Ovary (tissue), 9 donors: ENCODE data around the gene SLC23A2. TPM values are rescaled to one million over a fixed set of nuclear protein-coding genes. Genes with fewer than 3 reads are reported as not detected.
"Not testable (repeated sequence)": the region's sequence is repeated elsewhere in the genome, so short reads cannot be mapped to it uniquely, and the experiment has no call there.

ENCODE experiments used
- DNase-seq, 5 donors: peaks; one replicate each; pipeline ENCODE4 v3.0.0-alpha.2; 2019 to 2020
- H3K27ac ChIP-seq, 2 donors: fragments of 200-600 bp; one replicate each; pipeline versions ENCODE4 v1.5.1 to v1.8.0; 2019 to 2022
- H3K27me3 ChIP-seq: fragments of 200-600 bp; one replicate; pipeline ENCODE4 v1.8.0; 2022
- H3K36me3 ChIP-seq: fragments of 200-600 bp; sonication (generic); one replicate; pipeline ENCODE4 v1.5.1; 2019
- H3K4me1 ChIP-seq: one replicate; pipeline ENCODE4 v1.8.1; 2013; ENCODE audit warnings: mild to moderate bottlenecking, moderate library complexity; ENCODE audit not compliant: insufficient read depth
- H3K4me3 ChIP-seq: fragments of 200-600 bp; sonication (generic); one replicate; pipeline ENCODE4 v1.5.1; 2017
- H3K9me3 ChIP-seq, 2 donors: fragments of 200-600 bp in 1 of 2; sonication (generic) in 1 of 2; one replicate each; pipeline versions ENCODE4 v1.5.1 to v1.8.1; 2013 to 2019; ENCODE audit warnings: mild to moderate bottlenecking in 1 of 2, moderate library complexity in 1 of 2
- CTCF ChIP-seq, 3 donors: fragments of 450-650 bp in 2 of 3; fragments of 200-600 bp in 1 of 3; IDR thresholded peaks; one replicate each; pipeline versions ENCODE4 v1.5.1 to v1.8.0; 2016 to 2022; ENCODE audit warnings: antibody characterized with exemption in 3 of 3, mild to moderate bottlenecking in 1 of 3
- EP300 ChIP-seq: sonication (generic); formaldehyde crosslinking; IDR thresholded peaks from one replicate; pipeline ENCODE4 v1.6.1; 2017; ENCODE audit warnings: antibody characterized with exemption
- POLR2A ChIP-seq: fragments of 450-650 bp; IDR thresholded peaks from one replicate; pipeline ENCODE4 v1.6.1; 2017; ENCODE audit warnings: antibody characterized with exemption, mild to moderate bottlenecking, moderate library complexity
- WGBS, 3 donors: extraction: QIAGEN DNeasy Blood & Tissue Kit in 1 of 3; methylation state at CpG; one replicate each; pipeline versions ENCODE4 v1.1.5 to v1.1.7; 2013 to 2017; 5-methylcytosine and 5-hydroxymethylcytosine counted together
- intact Hi-C, 4 donors: fragments of 100-400 bp; cut with DNase I; formaldehyde crosslinking; loops; one replicate each; pipeline versions ENCODE4 v1.11.0 to v1.15.1; 2022 to 2023
- polyA plus RNA-seq, 2 donors: library from polyadenylated mRNA; stranded (reverse); fragments of 200-250 nt in 1 of 2; fragments of 350-450 nt in 1 of 2; fragmentation: Illumina TruSeq in 1 of 2; extraction: RNeasy Lipid Tissue Mini Kit (QIAGEN cat#74804) in 1 of 2; gene quantifications; one replicate each; pipeline ENCODE4 v1.2.3, GENCODE V29; 2013 to 2014
- total RNA-seq, 7 donors: library from RNA; depleted of rRNA in 2 of 7; stranded (reverse); fragments of >200 nt in 2 of 7; fragmentation: NEBNext Ultra II Directional in 3 of 7; extraction: Animal tissue kit (Norgen Biotek cat#: 25700) in 3 of 7; gene quantifications; one replicate each; pipeline versions ENCODE4 v1.1.0 to v1.2.4, GENCODE V29; 2016 to 2023
- donor health status: DM: no; HTN: no; CAD: no; lungs with moderate emphysema.
- donor health status: DM: no; HTN: no; CAD: no.
- donor health status: Bipolar disorder and iron deficiency.
- donor health status: DM: yes; HTN: yes; CAD: no.
- donor health status: DM: no; HTN: no; CAD: no.
- donor health status: DM: yes; HTN: yes; CAD: no.

The SLC23A2 gene
- total and polyA plus RNA-seq, 9 donors: 28.7 to 95.6 (median 61.0) TPM

DNA sequence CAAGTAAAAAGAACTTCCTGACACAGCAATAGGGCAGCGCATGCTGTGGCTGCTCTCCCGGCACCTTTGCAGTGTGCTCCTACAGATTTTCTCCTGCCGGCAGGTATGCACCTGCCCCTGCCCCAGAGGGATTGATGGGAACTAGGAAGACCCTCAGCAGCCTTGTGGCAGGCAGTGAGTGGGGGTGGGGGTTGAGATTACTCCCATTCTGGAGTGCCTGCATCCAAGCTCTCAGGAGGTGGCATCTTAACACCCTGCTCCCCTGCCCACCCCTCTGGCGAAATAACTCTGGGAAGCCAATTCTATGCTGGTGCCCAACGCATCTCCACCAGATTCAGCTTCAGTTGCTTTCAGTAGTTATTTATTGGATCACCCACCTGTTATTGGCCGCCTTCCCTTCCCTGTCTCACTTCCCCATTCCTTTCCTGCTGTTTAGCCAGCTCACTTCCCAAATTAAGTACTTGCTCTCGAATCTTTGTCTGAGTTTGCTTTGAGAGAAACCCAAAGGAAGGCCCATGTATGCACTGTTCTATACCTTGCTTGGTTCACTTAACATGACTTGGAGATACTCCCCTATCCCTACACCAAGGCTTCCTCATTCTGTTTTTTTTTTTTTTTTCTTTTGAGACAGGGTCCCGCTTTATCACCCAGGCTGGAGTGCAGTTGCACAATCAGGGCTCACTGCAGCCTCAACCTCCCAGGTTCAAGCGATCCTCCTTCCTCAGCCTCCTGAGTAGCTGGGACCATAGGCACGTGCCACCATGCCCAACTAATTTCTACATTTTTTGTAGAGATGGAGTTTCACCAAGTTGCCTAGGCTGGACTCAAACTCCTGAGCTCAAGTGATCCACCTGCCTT, 29.3 kb upstream of the SLC23A2 start:
- Histone ChIP-seq H3K4me1 (peaks cover 7% of the 10 kb centered on the region), H3K36me3 (no peaks in the 10 kb centered on the region), H3K9me3 (no peaks in the 10 kb centered on the region), H3K4me3 (no peak overlapping the region), H3K27me3 (no peaks in the 10 kb centered on the region), H3K27ac (peak overlapping the region in 1 of 2 donors; percentile 3)
- WGBS, 3 donors: 35 to 55% (median 46%) methylated on average over 10 of the region's 10 CpGs
- DNase-seq: peak in 1 of 5 donors; percentile 16
- intact Hi-C loops: no loop called here
- TF ChIP-seq EP300: no peak
- TF ChIP-seq CTCF (IDR thresholded peaks at IDR 0.05): no peak
- TF ChIP-seq POLR2A: no peak

GRCh38 chr20:5028258-5029059, 27.1 kb upstream of the SLC23A2 start:
- H3K27ac ChIP-seq, intact Hi-C loops, H3K27me3 ChIP-seq, DNase-seq, H3K4me3 ChIP-seq, H3K36me3 ChIP-seq, H3K9me3 ChIP-seq: not testable (repeated sequence)
- peaks cover 12% of the 10 kb centered on the region for H3K4me1 ChIP-seq
- 42 to 76% (median 59%) methylated on average over 3 to 4 of the region's 4 CpGs for WGBS, 3 donors

DNA sequence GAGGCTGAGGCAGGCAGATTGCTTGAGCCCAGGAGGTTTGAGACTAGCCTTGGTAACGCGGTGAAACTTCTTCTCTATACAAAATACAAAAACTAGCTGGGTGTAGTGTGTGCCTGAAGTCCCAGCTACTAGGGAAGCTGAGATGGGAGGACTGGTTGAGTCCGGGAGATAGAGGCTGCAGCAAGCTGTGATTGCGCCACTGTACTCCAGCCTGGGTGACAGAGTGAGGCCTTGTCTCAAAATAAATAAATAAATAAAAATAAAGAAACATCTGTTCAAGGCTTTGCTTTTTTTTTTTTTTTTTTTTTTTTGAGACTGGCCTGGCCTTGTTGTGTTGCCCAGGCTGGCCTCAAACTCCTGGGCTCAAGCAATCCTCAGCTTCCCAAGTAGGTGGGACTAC, 23.7 kb upstream of the SLC23A2 start:
- DNase-seq: no peak
- Histone ChIP-seq H3K9me3 (no peaks in the 10 kb centered on the region), H3K4me1 (peaks cover 5% of the 10 kb centered on the region), H3K36me3 (no peaks in the 10 kb centered on the region), H3K27me3 (no peaks in the 10 kb centered on the region), H3K4me3 (no peak overlapping the region), H3K27ac (no peak overlapping the region)
- 93 to 99% (median 94%) methylated on average over 4 of the region's 4 CpGs for WGBS, 3 donors
- intact Hi-C loops: no loop called here
- TF ChIP-seq POLR2A (no peak), CTCF (IDR thresholded peaks at IDR 0.05) (no peak), EP300 (no peak)

GRCh38 chr20:5024103-5024502, 22.8 kb upstream of the SLC23A2 start:
- Histone ChIP-seq H3K27ac (no peak overlapping the region), H3K36me3 (no peaks in the 10 kb centered on the region), H3K4me1 (peaks cover 5% of the 10 kb centered on the region), H3K4me3 (no peak overlapping the region), H3K9me3 (no peaks in the 10 kb centered on the region), H3K27me3 (no peaks in the 10 kb centered on the region)
- DNase-seq: no peak
- intact Hi-C loops: no loop called here
- TF ChIP-seq CTCF (IDR thresholded peaks at IDR 0.05) (no peak), POLR2A (no peak), EP300 (no peak)
- 76 to 79% (median 78%) methylated on average over 6 of the region's 6 CpGs for WGBS, 3 donors

- H3K27me3 ChIP-seq, intact Hi-C loops, DNase-seq, H3K4me3 ChIP-seq, H3K9me3 ChIP-seq, H3K4me1 ChIP-seq, H3K36me3 ChIP-seq, H3K27ac ChIP-seq: not testable (repeated sequence)
- WGBS, 3 donors: 90 to 93% (median 93%) methylated on average over 4 of the region's 4 CpGs
These were observed 21.9 kb upstream of the SLC23A2 start for GRCh38 chr20:5023171-5023570.
